H1 (cell line): ENCODE data around the gene RICTOR. TPM values are rescaled to one million over a fixed set of nuclear protein-coding genes. Genes with fewer than 3 reads are reported as not detected.

Source experiments
- CTCF ChIA-PET: fragments of 300-600 bp; sonication (Branson Sonifier 250); formaldehyde crosslinking; loops from one replicate; lab custom pipeline; 2021; ENCODE audit not compliant: partially characterized antibody; lab: Charles Lee
- POLR2A ChIA-PET: fragments of 300-600 bp; sonication (Branson Sonifier 250); formaldehyde crosslinking; loops from one replicate; lab custom pipeline; 2021; ENCODE audit warnings: inconsistent platforms; ENCODE audit not compliant: partially characterized antibody; lab: Charles Lee
- DNase-seq, 2 experiments: peaks; one replicate each; pipeline versions ENCODE4 v3.0.0 to v3.0.0-alpha.2; 2010 to 2022; ENCODE audit warnings: low spot score in 2 of 2, low read depth in 1 of 2, mixed read lengths in 1 of 2
- FAIRE-seq: peaks from 2 replicates; lab custom pipeline; 2011; peaks lifted over from hg19 to GRCh38; lab: Jason Lieb, UNC
- H2AFZ ChIP-seq: 2 replicates; pipeline ENCODE4 v1.8.1; 2012; ENCODE audit warnings: low read length, inconsistent platforms
- H2AK5ac ChIP-seq: 2 replicates; pipeline ENCODE4 v1.6.1; 2013; ENCODE audit warnings: low read depth, low read length
- H2BK120ac ChIP-seq: replicated peaks from 2 replicates; pipeline ENCODE3; 2013; ENCODE audit warnings: low read depth, low read length, inconsistent platforms
- H2BK12ac ChIP-seq: 2 replicates; pipeline ENCODE4 v1.6.1; 2013; ENCODE audit warnings: low read depth, low read length
- H2BK15ac ChIP-seq: 2 replicates; pipeline ENCODE4 v1.6.1; 2013; ENCODE audit warnings: low read length
- H2BK20ac ChIP-seq: 2 replicates; pipeline ENCODE4 v1.6.1; 2013; ENCODE audit warnings: low read length
- H2BK5ac ChIP-seq: 2 replicates; pipeline ENCODE4 v1.6.1; 2013; ENCODE audit warnings: low read depth, low read length
- H3K14ac ChIP-seq: 2 replicates; pipeline ENCODE4 v1.6.1; 2013; ENCODE audit warnings: inconsistent platforms; ENCODE audit not compliant: insufficient read length
- H3K18ac ChIP-seq: 2 replicates; pipeline ENCODE4 v1.6.1; 2013; ENCODE audit warnings: low read length; ENCODE audit errors: extremely low read depth
- H3K23ac ChIP-seq: 2 replicates; pipeline ENCODE4 v1.6.1; 2013; ENCODE audit warnings: inconsistent platforms; ENCODE audit not compliant: insufficient read length
- H3K23me2 ChIP-seq: 2 replicates; pipeline ENCODE4 v1.6.1; 2013; ENCODE audit warnings: low read depth, low read length
- H3K27ac ChIP-seq: 2 replicates; pipeline ENCODE4 v1.6.1; 2011; ENCODE audit warnings: low read depth, low read length, inconsistent platforms
- H3K27me3 ChIP-seq, 4 experiments: replicated peaks in 1 of 4; 1 replicate in 1 of 4; 2 replicates in 3 of 4; pipeline versions ENCODE4 v1.6.1 to v1.8.1; 2011 to 2013; ENCODE audit warnings: low read length in 3 of 4, mild to moderate bottlenecking in 3 of 4, inconsistent platforms in 2 of 4, mixed read lengths in 2 of 4, moderate library complexity in 1 of 4; ENCODE audit not compliant: control insufficient read depth in 3 of 4, insufficient read depth in 3 of 4; ENCODE audit errors: extremely low read depth in 1 of 4
- H3K36me3 ChIP-seq, 4 experiments: 2 replicates each; pipeline versions ENCODE4 v1.6.1 to v1.8.1; 2011 to 2013; ENCODE audit warnings: mild to moderate bottlenecking in 4 of 4, low read length in 3 of 4, moderate library complexity in 2 of 4, control low read depth in 1 of 4, inconsistent platforms in 1 of 4; ENCODE audit not compliant: insufficient read depth in 4 of 4, control insufficient read depth in 2 of 4
- H3K4ac ChIP-seq: replicated peaks from 2 replicates; pipeline ENCODE3; 2013; ENCODE audit warnings: low read length, low read depth, mixed read lengths, inconsistent platforms; ENCODE audit not compliant: insufficient read length
- H3K4me1 ChIP-seq, 4 experiments: replicated peaks in 1 of 4; 1 replicate in 1 of 4; 2 replicates in 3 of 4; pipeline versions ENCODE4 v1.6.1 to v1.8.1; 2011 to 2013; ENCODE audit warnings: low read length in 3 of 4, inconsistent platforms in 2 of 4, mixed read lengths in 1 of 4; ENCODE audit not compliant: insufficient read depth in 4 of 4, control insufficient read depth in 3 of 4
- H3K4me2 ChIP-seq, 2 experiments: 2 replicates each; pipeline versions ENCODE4 v1.6.1 to v1.8.1; 2011 to 2013; ENCODE audit warnings: low read depth in 2 of 2, low read length in 2 of 2, control low read depth in 1 of 2, inconsistent platforms in 1 of 2, mild to moderate bottlenecking in 1 of 2; ENCODE audit not compliant: insufficient read depth in 1 of 2
- H3K4me3 ChIP-seq, 4 experiments: fragments of 200-600, 300-600 bp in 1 of 4; sonication (generic), shearing (Covaris generic), sonication (Bioruptor Twin) in 1 of 4; 2 replicates each; pipeline versions ENCODE4 v1.5.1 to v1.8.1; 2011 to 2016; ENCODE audit warnings: low read length in 4 of 4, low read depth in 3 of 4, control low read depth in 2 of 4, inconsistent platforms in 2 of 4, mild to moderate bottlenecking in 2 of 4, mixed read lengths in 1 of 4, moderate library complexity in 1 of 4; ENCODE audit not compliant: insufficient read depth in 2 of 4; ENCODE audit errors: extremely low read depth in 1 of 4
- H3K56ac ChIP-seq: replicated peaks from 2 replicates; pipeline ENCODE3; 2013; ENCODE audit warnings: low read depth, mild to moderate bottlenecking, mixed read lengths, low read length, inconsistent platforms; ENCODE audit not compliant: insufficient read length
- H3K79me1 ChIP-seq: 2 replicates; pipeline ENCODE4 v1.6.1; 2013; ENCODE audit warnings: low read depth, low read length, control low read depth
- H3K79me2 ChIP-seq, 2 experiments: 2 replicates each; pipeline versions ENCODE4 v1.6.1 to v1.8.1; 2012 to 2013; ENCODE audit warnings: low read length in 2 of 2, mild to moderate bottlenecking in 2 of 2, inconsistent platforms in 1 of 2; ENCODE audit not compliant: insufficient read depth in 2 of 2, control insufficient read depth in 1 of 2
- H3K9ac ChIP-seq, 4 experiments: replicated peaks in 1 of 4; 1 replicate in 1 of 4; 2 replicates in 3 of 4; pipeline versions ENCODE4 v1.6.1 to v1.8.1; 2011 to 2013; ENCODE audit warnings: low read depth in 3 of 4, low read length in 3 of 4, control low read depth in 2 of 4, mild to moderate bottlenecking in 2 of 4, moderate library complexity in 2 of 4, inconsistent platforms in 1 of 4; ENCODE audit errors: extremely low read depth in 1 of 4
- H3K9me3 ChIP-seq, 2 experiments: 2 replicates each; pipeline versions ENCODE4 v1.6.1 to v1.8.1; 2012 to 2013; ENCODE audit warnings: mild to moderate bottlenecking in 2 of 2, moderate library complexity in 2 of 2, control low read depth in 1 of 2, inconsistent platforms in 1 of 2, low read depth in 1 of 2, low read length in 1 of 2, mixed read lengths in 1 of 2; ENCODE audit not compliant: insufficient read depth in 2 of 2
- H4K20me1 ChIP-seq, 2 experiments: replicated peaks in 1 of 2; 2 replicates each; pipeline versions ENCODE3 to v1.8.1; 2011 to 2013; ENCODE audit warnings: inconsistent platforms in 2 of 2, low read length in 2 of 2, mild to moderate bottlenecking in 1 of 2; ENCODE audit not compliant: insufficient read depth in 2 of 2, control insufficient read depth in 1 of 2
- H4K5ac ChIP-seq: 2 replicates; pipeline ENCODE4 v1.6.1; 2013; ENCODE audit warnings: low read length, low read depth, mixed read lengths, inconsistent platforms; ENCODE audit not compliant: insufficient read length
- H4K8ac ChIP-seq: 2 replicates; pipeline ENCODE4 v1.8.0; 2013; ENCODE audit warnings: mild to moderate bottlenecking, moderate library complexity, low read length, inconsistent platforms; ENCODE audit not compliant: insufficient read depth; ENCODE audit errors: extremely low read depth
- H4K91ac ChIP-seq: replicated peaks from 2 replicates; pipeline ENCODE3; 2013; ENCODE audit warnings: low read length, mixed read lengths, inconsistent platforms; ENCODE audit not compliant: insufficient read length
- BRCA1 ChIP-seq: IDR thresholded peaks from 2 replicates; pipeline ENCODE4 v1.6.1; 2012; ENCODE audit warnings: low read depth, low read length, improper control_type of control experiment
- NRF1 ChIP-seq: IDR thresholded peaks from 2 replicates; pipeline ENCODE4 v1.6.1; 2011; ENCODE audit warnings: mild to moderate bottlenecking, low read depth, low read length, improper control_type of control experiment
- POLR2A ChIP-seq, 2 experiments: IDR thresholded peaks; 1 replicate in 1 of 2; 2 replicates in 1 of 2; pipeline ENCODE4 v1.6.1; 2011; ENCODE audit warnings: low read depth in 2 of 2, low read length in 2 of 2, mild to moderate bottlenecking in 2 of 2; ENCODE audit errors: control extremely low read depth in 1 of 2
- SP1 ChIP-seq: IDR thresholded peaks from 2 replicates; pipeline ENCODE4 v1.6.1; 2011; ENCODE audit warnings: low read depth, low read length
- WGBS, 2 experiments: shearing (Covaris generic) in 1 of 2; methylation state at CpG; one replicate each; pipeline versions ENCODE4 v1.1.6 to v1.1.7; 2013 to 2015; ENCODE audit warnings: low lambda C conversion rate in 2 of 2, mixed read lengths in 2 of 2, inconsistent platforms in 1 of 2, low coverage in 1 of 2, missing lambda C conversion rate in 1 of 2; ENCODE audit not compliant: insufficient replicate concordance in 2 of 2, insufficient coverage in 1 of 2, insufficient read length in 1 of 2; ENCODE audit errors: extremely low coverage in 1 of 2, missing lambda C conversion rate in 1 of 2; 5-methylcytosine and 5-hydroxymethylcytosine counted together
- polyA plus RNA-seq, 7 experiments: library from polyadenylated mRNA; depleted of rRNA in 3 of 7; stranded (reverse) in 5 of 7; unstranded in 2 of 7; fragments of >200 nt in 5 of 7; fragments of 200-250 nt in 2 of 7; gene quantifications; 1 replicate in 5 of 7; 2 replicates in 1 of 7; 4 replicates in 1 of 7; pipeline versions ENCODE4 v1.2.1 to v1.2.3, GENCODE V29; 2011 to 2013; ENCODE audit warnings: missing spikeins in 2 of 7, mixed read lengths in 2 of 7
- total RNA-seq: library from RNA; stranded (reverse); fragmentation: NEBNext Ultra II Directional; extraction: Animal tissue kit (Norgen Biotek cat#: 25700); gene quantifications from 2 replicates; pipeline ENCODE4 v1.2.1, GENCODE V29; 2021

The RICTOR gene
- total and polyA plus RNA-seq, 2 of the 8 experiments (the other 6 are each of a cell fraction or from before 2014, with no cell fraction given), result 4.3 to 26.6 TPM

DNA sequence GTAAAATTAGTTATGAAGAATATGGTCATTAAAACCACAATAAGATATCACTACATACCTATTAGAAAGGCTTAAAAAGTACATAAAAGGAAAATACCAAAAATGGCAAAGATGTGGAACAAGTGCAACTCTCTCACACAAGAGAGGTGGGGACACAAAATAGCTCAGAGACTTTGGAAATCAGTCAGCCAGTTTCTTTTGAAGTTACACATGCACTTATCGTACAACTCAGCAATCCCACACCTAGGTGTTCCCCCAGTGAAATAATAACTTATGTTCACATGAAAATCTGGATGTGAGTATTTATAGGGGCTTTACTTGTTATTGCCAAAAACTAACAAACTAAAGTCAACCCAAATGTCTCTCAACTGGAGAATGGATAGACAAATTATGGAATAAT lies 9.8 kb upstream of the RICTOR start:
- Histone ChIP-seq H3K23me2 (no peaks in the 10 kb centered on the region), H3K27ac (no peak overlapping the region), H3K23ac (no peak overlapping the region), H3K4me2 (no peak overlapping the region), H3K27me3 (no peaks in the 10 kb centered on the region), H2BK20ac (no peak overlapping the region), H3K36me3 (no peaks in the 10 kb centered on the region), H3K79me2 (no peaks in the 10 kb centered on the region), H2BK15ac (no peak overlapping the region), H2AFZ (no peak overlapping the region), H3K4me3 (no peak overlapping the region), H2BK5ac (no peak overlapping the region), H3K9ac (no peak overlapping the region), H3K14ac (no peak overlapping the region), H2BK12ac (no peak overlapping the region), H3K4me1 (no peaks in the 10 kb centered on the region), H3K4ac (no peak overlapping the region), H3K9me3 (no peaks in the 10 kb centered on the region; a peak in 1 of 4 replicates), H2BK120ac (no peak overlapping the region), H4K20me1 (no peaks in the 10 kb centered on the region), H2AK5ac (no peak overlapping the region), H4K5ac (no peak overlapping the region), H3K56ac (no peak overlapping the region), H4K91ac (no peak overlapping the region), H4K8ac (no peak overlapping the region), H3K79me1 (no peaks in the 10 kb centered on the region), H3K18ac (no peak overlapping the region)
- WGBS, 2 experiments, result 88% methylated on average over 1 of the region's 1 CpG; no CpG with 5 or more reads in 1 of the 2 experiments
- DNase-seq, result no peak
- CTCF ChIA-PET, result no interaction called here
- POLR2A ChIA-PET, result no interaction called here
- no peak for FAIRE-seq
- TF ChIP-seq BRCA1 (no peak), POLR2A (IDR thresholded peaks at IDR 0.05; ENCODE audit: control extremely low read depth in 1 of 2, low read depth in 2 of 2, low read length in 2 of 2) (no peak), SP1 (no peak), NRF1 (no peak)
